GM19328 (cell line): Measurements from ENCODE around the gene VEZT.
"Not testable (repeated sequence)": the region's sequence is repeated elsewhere in the genome, so short reads cannot be mapped to it uniquely, and the experiment has no call there.

Experiments
- ATAC-seq: cut with Tn5 transposase; IDR thresholded peaks from one replicate; pipeline ENCODE4 v1.9.1; 2021; ENCODE audit warnings: mild to moderate bottlenecking, moderate library complexity; ENCODE audit not compliant: unreplicated experiment

Gene VEZT

DNA sequence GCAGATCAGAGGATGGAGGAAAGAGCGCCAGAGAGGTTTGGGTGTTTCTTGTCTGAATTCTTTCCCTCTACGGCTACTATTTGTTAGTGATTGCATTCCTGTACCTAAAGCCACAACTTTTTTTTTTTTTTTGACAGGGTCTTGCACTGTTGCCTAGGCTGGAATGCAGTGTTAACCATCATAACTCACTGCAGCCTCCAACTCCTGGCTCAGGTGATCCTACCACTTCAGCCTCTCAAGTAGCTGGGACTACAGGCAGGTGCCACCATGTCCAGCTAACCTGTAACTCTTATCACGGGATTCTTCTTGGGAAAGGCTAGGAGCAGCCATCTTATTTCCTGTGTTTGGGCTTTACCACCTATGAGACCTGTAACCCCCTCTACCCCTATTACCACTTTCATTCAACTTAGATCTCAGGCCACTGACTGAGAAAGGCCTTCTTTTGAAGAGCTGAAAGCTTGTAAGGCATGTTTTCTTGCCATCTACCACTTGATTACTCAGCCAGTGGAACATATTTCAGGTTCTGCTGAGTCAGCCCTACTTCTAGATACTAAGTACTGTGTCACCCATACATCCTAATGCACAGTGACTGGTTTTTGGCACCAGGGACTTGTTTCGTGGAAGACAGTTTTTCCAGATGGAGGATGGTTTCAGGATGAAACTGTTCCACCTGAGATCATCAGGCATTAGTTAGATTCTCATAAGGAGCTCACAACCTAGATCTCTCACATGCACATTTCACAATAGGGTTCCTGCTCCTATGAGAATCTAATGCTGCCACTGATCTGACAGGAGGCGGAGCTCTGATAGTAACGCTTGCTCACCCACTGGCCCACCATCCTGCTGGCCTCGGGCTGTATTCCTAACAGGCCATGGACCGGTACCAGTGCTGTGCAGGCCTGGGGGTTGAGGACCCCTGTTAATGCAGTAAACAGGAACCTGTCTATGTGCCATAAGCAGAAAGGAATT lies 6.9 kb downstream of the VEZT start:
- no peak for ATAC-seq

DNA sequence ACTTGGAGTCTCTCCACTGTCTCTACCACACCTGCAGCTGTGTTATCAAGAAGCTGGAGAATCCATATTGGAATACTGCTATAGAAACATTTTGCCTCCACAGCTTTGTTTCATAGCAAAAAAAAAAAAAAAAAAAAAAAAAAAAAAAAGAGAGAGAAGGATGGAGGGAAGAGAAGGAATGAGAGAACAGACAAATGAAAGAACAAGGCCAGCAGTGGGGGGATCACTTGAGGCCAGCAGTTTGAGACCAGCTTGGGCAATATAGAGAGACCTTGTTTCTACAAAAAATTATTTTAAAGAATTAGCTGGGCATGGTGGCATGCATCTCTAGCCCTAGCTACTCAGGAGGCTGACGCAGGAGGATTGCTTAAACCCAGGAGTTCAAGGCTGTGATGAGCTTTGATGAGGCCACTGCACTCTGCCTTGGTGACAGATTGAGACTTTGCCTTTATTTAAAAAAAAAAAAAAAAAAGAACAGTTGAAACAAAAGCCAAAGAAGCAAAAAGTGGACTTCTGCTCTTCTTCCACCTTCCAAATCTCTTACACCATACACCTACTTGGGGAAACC lies 8.1 kb downstream of the VEZT start:
- no peak for ATAC-seq

DNA sequence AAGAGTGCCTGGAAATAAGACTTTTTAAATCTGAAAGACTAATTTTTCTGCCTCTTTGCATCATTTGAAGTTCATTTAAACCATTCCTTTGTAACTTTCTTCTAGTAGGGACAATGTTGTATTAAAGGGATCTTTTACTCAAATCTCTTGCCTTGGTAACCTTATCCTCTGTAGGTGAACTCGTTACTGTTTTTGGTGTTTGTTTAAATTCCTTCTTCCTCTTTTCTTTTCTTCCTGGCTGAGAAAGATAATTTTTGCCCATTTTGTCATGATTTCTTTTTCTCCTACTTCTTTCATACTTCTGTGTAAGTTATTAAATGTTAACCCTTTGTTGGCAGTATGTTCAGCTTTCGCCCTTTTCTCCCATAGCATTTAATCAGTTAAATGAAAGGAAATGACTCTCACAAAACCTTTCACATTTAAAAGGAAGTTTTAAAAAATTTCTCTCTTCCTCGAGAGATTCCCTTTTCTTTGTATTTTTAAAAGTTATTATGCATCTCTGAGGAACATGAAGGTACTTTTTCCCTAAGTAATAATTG lies 10.3 kb downstream of the VEZT start:
- no peak for ATAC-seq

DNA sequence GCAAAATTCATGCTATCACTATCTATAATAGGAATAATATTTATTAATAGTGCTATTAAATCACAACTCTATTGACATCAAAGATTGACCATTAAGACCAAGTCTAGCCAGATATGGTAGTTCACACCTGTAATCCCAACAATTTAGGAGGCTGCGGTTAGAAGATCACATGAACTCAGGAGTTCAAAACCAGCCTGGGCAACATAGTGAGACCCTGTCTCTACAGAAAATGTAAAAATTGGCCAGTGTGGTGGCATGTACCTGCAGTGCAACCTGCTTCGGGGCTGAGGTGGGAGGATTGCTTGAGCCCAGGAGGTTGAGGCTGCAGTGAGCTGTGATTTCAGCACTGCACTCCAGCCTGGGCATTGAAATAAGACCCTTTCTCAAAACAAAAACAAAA lies 11.0 kb downstream of the VEZT start:
- ATAC-seq: no peak

DNA sequence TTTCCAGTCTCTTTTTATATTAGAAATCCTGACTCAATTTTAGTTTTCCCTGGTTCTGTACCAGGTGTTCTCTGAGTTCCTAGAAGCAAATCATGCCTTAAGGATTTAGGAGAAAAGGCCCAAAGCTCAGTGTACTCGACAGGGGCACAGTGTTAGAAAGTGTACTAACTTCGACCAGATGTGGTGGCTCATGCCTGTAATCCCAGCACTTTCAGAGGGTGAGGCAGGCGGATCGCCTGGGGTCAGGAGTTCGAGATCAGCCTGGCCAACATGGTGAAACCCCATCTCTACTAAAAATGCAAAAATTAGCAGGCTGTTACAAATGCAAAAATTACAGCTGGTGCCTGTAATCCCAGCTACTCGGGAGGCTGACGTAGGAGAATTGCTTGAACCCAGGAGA lies 12.0 kb downstream of the VEZT start:
- no peak for ATAC-seq

DNA sequence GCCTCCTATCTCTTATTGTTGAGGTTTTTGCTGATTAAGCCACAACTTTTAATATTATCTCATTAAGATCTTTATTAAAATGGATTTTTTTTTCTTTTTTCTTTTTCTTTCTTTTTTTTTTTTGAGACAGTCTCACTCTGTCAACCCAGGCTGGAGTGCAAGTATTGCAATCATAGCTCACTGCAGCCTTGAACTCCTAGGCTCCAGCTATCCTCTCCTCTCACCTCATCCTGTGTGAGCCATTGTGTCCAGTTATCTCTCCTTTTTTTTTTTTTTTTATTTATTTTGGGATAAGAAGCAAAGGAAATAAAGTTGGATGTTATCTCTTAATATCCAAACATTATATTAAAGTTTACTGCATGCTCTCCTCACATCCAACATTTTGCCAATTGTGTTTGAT lies 12.7 kb downstream of the VEZT start:
- no peak for ATAC-seq

DNA sequence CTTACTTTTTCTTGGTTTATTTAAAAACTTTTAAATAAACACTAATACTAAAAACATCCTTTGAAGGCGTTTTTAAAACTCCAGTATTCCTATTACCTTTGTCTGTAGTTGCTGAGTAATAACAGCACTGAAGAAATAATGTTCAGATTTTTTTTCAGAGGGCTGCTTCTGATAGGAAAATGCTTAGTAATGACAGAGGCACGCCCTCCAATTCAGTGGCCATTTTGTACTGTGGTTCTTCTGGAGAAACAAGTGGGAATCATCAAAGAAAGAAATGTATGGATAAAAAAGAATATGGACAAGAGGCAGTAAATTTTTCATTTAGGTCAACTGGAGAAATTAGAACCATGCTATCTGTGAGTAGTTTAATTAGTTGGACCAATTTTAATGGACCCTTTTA lies 13.6 kb downstream of the VEZT start:
- no peak for ATAC-seq

DNA sequence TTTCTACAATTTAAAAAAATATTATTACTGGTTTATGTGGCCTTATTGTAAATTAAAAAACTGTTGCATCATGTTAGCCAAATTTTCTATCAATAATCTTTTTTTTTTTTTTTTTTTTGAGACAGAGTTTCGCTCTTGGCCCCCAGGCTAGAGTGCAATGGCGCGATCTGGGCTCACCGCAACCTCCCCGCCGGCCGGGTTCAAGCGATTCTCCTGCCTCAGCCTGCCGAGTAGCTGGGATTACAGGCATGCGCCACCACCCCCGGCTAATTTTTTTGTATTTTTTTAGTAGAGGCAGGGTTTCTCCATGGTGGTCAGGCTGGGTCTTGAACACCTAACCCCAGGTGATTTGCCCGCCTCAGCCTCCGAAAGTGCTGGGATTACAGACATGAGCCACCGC lies 16.6 kb downstream of the VEZT start:
- ATAC-seq: not testable (repeated sequence)

DNA sequence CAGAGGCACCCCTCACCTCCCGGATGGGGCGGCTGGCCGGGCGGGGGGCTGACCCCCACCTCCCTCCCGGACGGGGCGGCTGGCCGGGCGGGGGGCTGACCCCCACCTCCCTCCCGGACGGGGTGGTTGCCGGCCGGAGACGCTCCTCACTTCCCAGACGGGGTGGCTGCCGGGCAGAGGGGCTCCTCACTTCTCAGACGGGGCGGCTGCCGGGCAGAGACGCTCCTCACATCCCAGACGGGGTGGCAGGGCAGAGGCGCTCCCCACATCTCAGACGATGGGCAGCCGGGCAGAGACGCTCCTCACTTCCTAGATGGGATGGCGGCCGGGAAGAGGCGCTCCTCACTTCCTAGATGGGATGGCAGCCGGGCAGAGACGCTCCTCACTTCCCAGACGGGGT lies 18.0 kb downstream of the VEZT start:
- ATAC-seq: not testable (repeated sequence)

DNA sequence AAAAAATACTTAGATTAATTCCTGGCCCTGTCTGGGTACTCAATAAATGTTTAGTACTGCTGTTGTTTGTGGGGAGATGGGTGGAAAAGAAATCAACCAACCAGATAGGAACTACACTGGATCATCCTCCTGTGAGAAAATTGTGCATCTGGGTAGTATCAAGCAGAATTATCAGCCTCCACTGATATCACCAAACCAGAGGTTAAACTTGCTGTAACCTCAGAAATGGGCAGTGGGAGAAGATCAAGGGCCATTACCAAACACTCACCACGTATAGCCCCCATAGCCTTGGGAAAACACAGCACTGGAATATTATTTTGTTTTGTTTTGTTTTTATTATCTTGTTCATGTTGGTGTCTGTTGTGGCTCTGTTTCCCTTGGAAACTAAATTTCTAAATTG lies 19.7 kb downstream of the VEZT start:
- no peak for ATAC-seq

DNA sequence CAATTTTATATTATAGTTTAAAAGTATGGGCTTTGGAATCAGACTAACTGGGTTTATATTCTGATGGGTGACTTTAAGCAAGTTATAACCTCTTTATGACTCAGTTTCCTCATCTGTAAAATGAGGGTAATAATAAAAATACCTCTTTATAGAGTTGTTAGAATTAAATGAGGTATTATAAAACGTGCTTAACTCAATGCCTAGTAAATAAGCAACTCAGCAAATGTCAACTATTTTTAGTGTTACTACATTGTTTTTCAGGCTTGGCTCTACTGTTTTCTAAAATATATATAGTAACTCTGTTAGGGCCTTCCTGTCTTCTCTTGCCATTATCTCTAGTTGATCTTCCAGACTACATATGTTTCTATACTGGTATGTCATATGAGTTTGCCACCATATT lies 20.5 kb downstream of the VEZT start:
- no peak for ATAC-seq

DNA sequence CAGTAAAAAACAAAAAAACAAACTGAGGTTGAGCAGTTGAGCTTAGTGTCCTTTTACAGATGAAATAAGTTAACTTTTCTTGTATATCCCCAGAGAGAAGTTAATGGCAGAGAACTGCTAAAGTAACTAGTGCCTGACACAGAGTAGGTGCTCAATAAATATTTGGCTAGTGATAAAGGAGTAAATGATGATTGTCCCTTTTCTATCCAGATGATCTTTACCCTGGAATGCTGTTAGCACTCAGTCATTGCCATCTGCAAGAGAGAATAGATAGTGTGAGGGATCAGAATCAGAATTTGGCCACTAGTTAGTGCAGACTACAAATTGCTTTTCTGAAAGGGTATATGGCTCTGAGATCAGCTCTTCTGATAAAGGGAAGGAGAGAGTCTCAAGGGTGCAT lies 21.6 kb downstream of the VEZT start:
- ATAC-seq: no peak

DNA sequence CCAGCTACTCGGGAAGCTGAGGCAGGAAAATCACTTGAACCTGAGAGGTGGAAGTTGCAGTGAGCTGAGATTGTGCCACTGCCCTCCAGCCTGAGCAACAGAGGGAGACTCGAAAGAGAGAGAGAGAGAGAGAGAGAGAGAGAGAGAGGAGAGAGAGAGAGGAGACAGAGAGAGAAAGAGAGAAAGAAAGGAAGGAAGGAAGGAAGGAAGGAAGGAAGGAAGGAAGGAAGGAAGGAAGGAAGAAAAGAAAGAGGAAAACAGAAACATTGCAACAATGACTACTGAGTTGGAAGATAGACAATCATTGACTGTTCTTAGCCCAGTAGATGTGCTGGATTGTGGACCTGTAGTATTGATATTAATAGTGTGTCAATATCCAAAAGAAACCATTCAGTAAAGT lies 22.2 kb downstream of the VEZT start:
- ATAC-seq: not testable (repeated sequence)

DNA sequence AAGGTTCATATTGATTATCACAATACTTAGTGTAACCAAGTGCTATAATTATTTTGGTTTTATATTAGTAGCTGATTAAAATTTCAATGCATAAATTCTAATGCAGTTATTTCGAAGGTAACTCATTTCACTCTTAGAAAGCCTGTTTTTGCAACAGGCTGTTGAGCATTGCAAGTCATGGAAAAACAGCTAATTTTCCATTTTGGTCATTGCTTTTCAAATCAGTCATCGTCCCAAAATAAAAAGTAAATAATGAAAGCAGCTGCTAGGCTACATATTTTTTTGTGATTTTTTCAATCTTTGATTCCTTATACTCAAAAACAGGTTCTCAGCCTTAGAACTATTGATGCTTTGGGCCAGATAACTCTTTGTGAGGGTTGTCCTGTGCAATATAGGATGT lies 22.9 kb downstream of the VEZT start:
- ATAC-seq: no peak

DNA sequence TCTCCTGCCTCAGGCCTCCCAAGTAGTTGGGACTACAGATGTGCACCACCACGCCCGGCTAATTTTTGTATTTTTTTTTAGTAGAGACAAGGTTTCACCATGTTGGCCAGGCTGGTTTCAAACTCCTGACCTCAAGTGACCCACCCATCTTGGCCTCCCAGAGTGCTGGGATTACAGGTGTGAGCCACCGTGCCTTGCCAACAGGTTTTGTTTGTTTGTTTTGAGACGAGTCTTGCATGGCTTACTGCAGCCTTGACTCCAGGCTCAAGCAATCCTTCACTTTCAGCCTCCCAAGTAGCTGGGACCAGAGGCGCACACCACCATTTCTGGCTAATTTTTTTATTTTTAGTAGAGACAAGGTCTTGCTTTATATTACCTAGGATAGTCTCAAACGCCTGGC lies 23.5 kb downstream of the VEZT start:
- not testable (repeated sequence) for ATAC-seq

DNA sequence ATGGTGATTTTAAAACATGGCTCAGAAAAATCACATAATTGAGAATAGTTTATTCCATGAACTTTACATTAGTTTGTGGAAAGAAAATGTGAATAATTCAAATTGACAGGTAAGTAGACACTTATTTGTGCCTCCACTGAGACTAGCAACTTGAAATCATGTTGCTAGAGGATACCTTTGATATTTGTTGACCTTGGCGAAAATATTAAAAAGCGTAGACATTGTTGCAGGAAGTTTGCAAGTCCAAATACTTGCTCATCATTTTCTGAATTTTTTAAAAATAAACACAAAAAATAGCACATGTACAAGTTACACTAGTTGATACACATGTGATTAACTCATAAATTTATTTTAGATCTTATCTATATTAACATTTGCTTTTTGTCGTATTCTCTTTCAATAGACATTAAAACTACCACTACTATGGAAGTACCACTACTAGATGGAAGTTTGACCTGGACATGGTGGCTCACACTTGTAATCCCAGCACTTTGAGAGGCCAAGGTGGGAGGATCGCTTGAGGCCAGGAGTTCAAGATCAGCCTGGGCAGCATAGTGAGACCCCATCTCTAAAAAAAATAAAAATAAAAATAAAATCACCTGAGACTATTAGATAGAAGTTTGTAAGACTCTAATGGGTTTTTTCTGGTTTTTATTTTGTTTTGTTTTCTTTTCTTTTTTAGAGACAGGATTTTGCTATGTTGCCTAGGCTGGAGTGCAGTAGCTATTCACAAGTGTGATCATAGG lies 24.3 kb downstream of the VEZT start:
- ATAC-seq: no peak

DNA sequence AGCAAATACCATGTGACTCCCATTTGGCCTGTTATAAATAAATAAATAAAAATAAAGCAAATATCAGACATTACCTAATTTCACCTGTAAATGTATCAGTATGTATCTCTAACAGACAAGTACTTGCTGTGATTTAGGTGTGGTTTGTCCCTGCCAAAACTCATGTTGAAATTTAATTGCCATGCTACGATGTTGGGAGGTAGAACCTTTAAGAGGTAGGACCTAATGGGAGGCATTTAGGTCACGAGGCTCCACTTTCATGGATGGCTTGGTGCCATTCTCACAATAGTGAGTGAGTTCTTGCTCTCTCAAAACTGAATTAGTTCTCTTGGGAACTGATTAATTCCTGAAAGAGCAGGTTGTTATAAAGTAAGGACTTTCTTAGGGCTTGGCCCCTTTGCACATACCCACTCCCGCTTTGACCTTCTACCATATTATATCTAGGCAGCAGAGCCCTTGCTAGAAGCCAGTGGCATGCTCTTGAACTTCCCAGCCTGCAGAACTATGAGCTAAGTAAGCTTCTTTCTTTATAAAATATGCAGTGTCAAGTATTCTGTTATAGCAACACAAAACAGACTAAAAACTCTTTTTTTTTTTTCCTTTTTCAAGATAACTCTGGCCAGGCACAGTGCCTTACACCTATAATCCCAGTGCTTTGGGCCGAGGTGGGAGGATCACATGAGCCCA lies 26.0 kb downstream of the VEZT start:
- ATAC-seq: no peak

DNA sequence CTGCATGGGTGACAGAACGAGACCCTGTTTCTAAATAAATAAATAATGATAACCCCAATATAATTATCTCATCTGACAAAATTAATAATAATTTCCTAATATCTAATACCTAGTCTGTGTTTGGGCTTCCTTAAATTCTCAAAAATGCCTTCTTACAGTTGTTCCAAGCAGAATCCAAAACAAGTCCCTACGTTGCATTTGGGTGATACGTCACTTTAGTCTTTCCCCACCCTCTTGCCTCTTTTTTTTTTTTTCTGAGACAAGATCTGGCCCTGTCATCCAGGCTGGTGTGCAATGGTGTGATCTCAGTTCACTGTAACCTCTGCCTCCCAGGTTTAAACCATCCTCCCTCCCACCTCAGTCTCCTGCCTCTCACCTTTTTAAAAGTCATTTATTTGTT lies 26.7 kb downstream of the VEZT start:
- ATAC-seq: no peak

DNA sequence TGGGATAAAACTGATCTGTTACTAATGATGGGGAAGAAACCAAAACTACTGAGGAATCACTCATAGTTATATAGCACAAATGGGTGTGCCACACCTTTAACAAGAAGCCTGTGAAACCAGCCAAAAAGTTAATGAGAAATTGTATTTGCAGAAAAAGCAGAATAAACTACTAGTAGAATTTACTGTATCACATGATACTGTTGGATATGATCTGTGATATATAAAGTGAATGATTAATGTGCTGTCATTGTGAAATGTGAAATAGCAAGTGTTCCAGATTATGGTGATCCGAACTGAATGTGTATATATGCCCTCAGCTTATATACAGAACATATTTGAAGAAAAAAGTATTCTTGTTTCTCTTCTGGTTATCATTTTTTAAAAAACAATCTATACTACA lies 30.5 kb downstream of the VEZT start:
- no peak for ATAC-seq

DNA sequence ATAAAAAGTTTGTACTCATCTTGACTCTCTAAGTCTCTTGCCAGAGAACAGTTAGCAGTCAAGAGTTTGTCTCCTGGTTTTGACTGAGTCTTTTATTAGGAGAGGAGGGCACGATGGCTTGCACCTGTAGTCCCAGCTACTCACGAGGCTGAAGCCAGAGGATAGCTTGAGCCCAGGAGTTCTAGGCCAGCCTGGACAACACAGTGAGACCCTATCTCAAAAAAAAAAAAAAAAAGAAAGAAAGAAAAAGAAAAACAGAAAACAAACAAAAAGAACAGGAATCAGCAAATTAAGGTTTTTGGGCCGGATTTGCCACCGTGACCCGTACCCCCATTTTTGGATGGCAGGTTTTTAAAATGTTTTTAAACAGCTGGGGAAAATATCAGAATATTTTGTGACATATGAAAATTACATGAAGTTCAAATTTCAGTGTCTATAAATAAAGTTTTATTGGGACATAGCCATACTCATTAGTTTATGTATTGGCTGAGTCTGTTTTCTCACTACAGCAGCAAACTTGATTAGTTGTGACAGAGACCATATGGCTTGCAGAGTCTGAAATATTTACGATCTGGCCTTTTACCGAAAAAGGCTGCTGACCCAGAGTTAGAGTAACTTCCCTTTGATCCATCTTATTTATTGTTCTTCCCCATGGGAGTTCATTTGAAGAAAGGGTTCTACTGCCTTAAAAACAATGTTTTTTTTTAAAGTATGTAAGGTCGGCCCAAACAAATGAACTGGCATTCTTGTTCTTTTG lies 31.2 kb downstream of the VEZT start:
- ATAC-seq: no peak
